A673 (cell line): ENCODE data around the gene TMPO. TPM values are rescaled to one million over a fixed set of nuclear protein-coding genes. Genes with fewer than 3 reads are reported as not detected.
"Not testable (repeated sequence)": the region's sequence is repeated elsewhere in the genome, so short reads cannot be mapped to it uniquely, and the experiment has no call there.

Source experiments
- BruUV-seq: library from RNA; stranded (reverse); fragments of 400-500 nt; replicated peaks from 2 replicates; lab custom pipeline; 2021; lab: Mats Ljungman, UMichigan
- CTCF ChIA-PET: fragments of 300-600 bp; sonication (Branson Sonifier 250); formaldehyde crosslinking; loops from one replicate; lab custom pipeline; 2022; ENCODE audit warnings: antibody characterized with exemption; lab: Charles Lee
- POLR2A ChIA-PET: fragments of 300-600 bp; sonication (Branson Sonifier 250); formaldehyde crosslinking; loops from one replicate; lab custom pipeline; 2022; ENCODE audit warnings: antibody characterized with exemption; ENCODE audit not compliant: low non-redundant PET; lab: Charles Lee
- DNase-seq: peaks from one replicate; pipeline ENCODE4 v3.0.0-alpha.2; 2015; ENCODE audit warnings: low spot score
- H3K27ac ChIP-seq: fragments of 200-600 bp; sonication (generic); 2 replicates; pipeline ENCODE4 v1.5.1; 2016; ENCODE audit warnings: mixed run types, low read depth, mild to moderate bottlenecking, mixed read lengths, antibody characterized with exemption, low read length; ENCODE audit not compliant: poor library complexity, severe bottlenecking
- H3K27me3 ChIP-seq: fragments of 200-600 bp; sonication (generic); replicated peaks from 2 replicates; pipeline ENCODE4 v1.6.1; 2017; ENCODE audit warnings: mixed run types, low read depth, mild to moderate bottlenecking, mixed read lengths, antibody characterized with exemption, low read length; ENCODE audit not compliant: insufficient read depth, poor library complexity
- H3K36me3 ChIP-seq: fragments of 200-600 bp; sonication (generic); 2 replicates; pipeline ENCODE4 v1.6.1; 2016; ENCODE audit warnings: mixed run types, mild to moderate bottlenecking, mixed read lengths, antibody characterized with exemption, low read length; ENCODE audit not compliant: insufficient read depth, poor library complexity, severe bottlenecking
- H3K4me1 ChIP-seq: fragments of 200-600 bp; sonication (generic); 2 replicates; pipeline ENCODE4 v1.6.1; 2017; ENCODE audit warnings: mixed run types, mild to moderate bottlenecking, mixed read lengths, antibody characterized with exemption, low read length; ENCODE audit not compliant: insufficient read depth, poor library complexity, severe bottlenecking
- H3K4me3 ChIP-seq: fragments of 200-600 bp; sonication (generic); 2 replicates; pipeline ENCODE4 v1.5.1; 2016; ENCODE audit warnings: low read depth, mixed run types, mild to moderate bottlenecking, mixed read lengths, low read length; ENCODE audit not compliant: poor library complexity, severe bottlenecking
- H3K9me3 ChIP-seq: fragments of 200-600 bp; sonication (generic); 2 replicates; pipeline ENCODE4 v1.6.1; 2016; ENCODE audit warnings: mixed run types, low read depth, mild to moderate bottlenecking, mixed read lengths, antibody characterized with exemption, low read length; ENCODE audit not compliant: poor library complexity, severe bottlenecking
- CTCF ChIP-seq: fragments of 300-800, 200-600 bp; sonication (generic); conservative IDR thresholded peaks from 2 replicates; pipeline ENCODE4 v1.5.1; 2017; ENCODE audit warnings: low read depth, mild to moderate bottlenecking, antibody characterized with exemption, low read length, moderate library complexity, mixed read lengths
- EZH2 ChIP-seq: fragments of 200-600 bp; sonication (generic); IDR thresholded peaks from 2 replicates; pipeline ENCODE4 v1.6.1; 2017; ENCODE audit warnings: borderline replicate concordance, low read depth, mild to moderate bottlenecking, mixed read lengths, antibody characterized with exemption, low read length; ENCODE audit not compliant: poor library complexity, severe bottlenecking
- intact Hi-C: fragments of 100-400 bp; cut with micrococcal nuclease; formaldehyde crosslinking; loops from one replicate; pipeline ENCODE4 v1.10.0; 2022; ENCODE audit not compliant: unreplicated experiment
- total RNA-seq: library from RNA; stranded (reverse); gene quantifications from 2 replicates; pipeline ENCODE4 v1.2.3, GENCODE V29; 2021

The TMPO gene
- total RNA-seq, 1 experiment from 2014 or later: 296 TPM

- Histone ChIP-seq H3K4me1 (no peaks in the 10 kb centered on the region), H3K9me3 (no peaks in the 10 kb centered on the region), H3K36me3 (no peaks in the 10 kb centered on the region), H3K4me3 (no peak overlapping the region), H3K27ac (no peak overlapping the region), H3K27me3 (no peaks in the 10 kb centered on the region)
- POLR2A ChIA-PET: interaction anchor here (0.6 kb wide), 1 partner anchor 535 kb away, joined by 3 read pairs; no protein-coding TSS in a partner anchor
- TF ChIP-seq EZH2 (no peak), CTCF (no peak)
- intact Hi-C loops: no loop called here
- DNase-seq: no peak
- no TSS peak for BruUV-seq
- CTCF ChIA-PET: no interaction called here
These were observed 22.7 kb upstream of the TMPO start for GRCh38 chr12:98492580-98493140.

- CTCF ChIA-PET: not testable (repeated sequence)
- intact Hi-C loops: loop anchor here (5.0 kb wide), 1 partner anchor 64 kb away; no protein-coding TSS in a partner anchor
These were observed 14.1 kb upstream of the TMPO start for GRCh38 chr12:98501266-98501629.

GRCh38 chr12:98503342-98503591 is 12.1 kb upstream of the TMPO start:
- Histone ChIP-seq H3K27me3 (no peaks in the 10 kb centered on the region), H3K36me3 (no peaks in the 10 kb centered on the region), H3K4me3 (peak overlapping the region; percentile 65), H3K4me1 (no peaks in the 10 kb centered on the region), H3K27ac (peak overlapping the region; percentile 95), H3K9me3 (no peaks in the 10 kb centered on the region)
- intact Hi-C loops: loop anchor here (1.0 to 5.0 kb wide), 3 partner anchors 13 to 482 kb away; no protein-coding TSS in a partner anchor
- TF ChIP-seq CTCF: no peak
- TF ChIP-seq EZH2: no peak
- ChIA-PET CTCF (no interaction called here), POLR2A (no interaction called here)
- DNase-seq: peak; percentile 95
- no TSS peak for BruUV-seq

More at GRCh38 chr12:98501266-98501629, 14.1 kb upstream of the TMPO start:
- H3K4me1 ChIP-seq, H3K9me3 ChIP-seq, H3K27ac ChIP-seq, H3K4me3 ChIP-seq, POLR2A ChIA-PET, DNase-seq, H3K27me3 ChIP-seq, H3K36me3 ChIP-seq, BruUV-seq: not testable (repeated sequence)
